ENCODE data around the gene LZTR1. TPM values are rescaled to one million over a fixed set of nuclear protein-coding genes. Genes with fewer than 3 reads are reported as not detected.
"Not testable (repeated sequence)": the region's sequence is repeated elsewhere in the genome, so short reads cannot be mapped to it uniquely, and the experiment has no call there.

LZTR1 gene
- total RNA-seq, 1 donor from 2014 or later: 87.0 TPM

DNA sequence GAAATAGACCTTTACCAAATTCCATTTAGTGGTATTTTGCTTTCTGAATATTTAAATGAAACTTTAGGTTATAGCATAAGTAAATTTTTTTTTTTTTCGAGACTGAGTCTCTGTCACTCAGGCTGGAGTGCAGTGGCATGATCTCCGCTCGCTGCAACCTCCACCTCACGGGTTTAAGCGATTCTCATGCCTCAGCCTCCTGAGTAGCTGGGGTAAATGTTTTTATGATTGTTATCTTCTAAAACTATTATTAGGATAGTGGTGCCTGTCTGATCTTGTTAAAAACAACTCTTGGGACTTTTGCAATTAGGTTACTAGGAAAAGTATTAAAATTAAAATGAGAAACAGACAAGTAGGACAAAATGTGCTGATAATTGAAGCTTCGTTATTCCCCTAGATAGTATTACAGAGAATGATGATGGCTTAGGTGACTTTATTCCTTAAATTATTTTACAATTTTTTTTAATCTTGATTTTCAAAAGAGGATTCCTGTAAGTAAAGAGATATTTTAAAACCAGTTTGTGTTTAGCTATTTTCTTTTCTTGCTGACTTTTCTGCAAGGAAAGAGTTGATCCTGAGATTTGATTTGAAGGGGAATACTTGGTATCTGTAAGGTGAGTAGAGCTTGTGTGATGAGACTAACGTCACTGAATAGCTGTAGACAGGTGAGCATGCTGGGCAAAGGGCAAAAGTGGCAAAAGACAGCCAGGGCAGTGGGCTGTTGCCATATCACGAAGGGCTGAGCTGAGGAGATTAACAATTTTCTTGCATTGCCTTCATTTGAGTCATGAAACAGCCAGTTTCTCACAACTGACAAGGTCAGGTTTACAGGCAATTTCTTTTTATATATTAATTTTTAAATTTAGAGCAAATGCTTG lies 44.1 kb upstream of the LZTR1 start:
- Mint-ChIP-seq H3K27ac (ENCODE audit: unreplicated experiment) (peak overlapping the region; percentile 27), H3K4me1 (ENCODE audit: low read depth) (peaks cover 45% of the 10 kb centered on the region), H3K27me3 (ENCODE audit: low read depth) (no peaks in the 10 kb centered on the region), H3K4me3 (ENCODE audit: unreplicated experiment) (no peak overlapping the region), H3K36me3 (ENCODE audit: low read depth) (peaks cover 9% of the 10 kb centered on the region), H3K9me3 (ENCODE audit: low read depth) (no peaks in the 10 kb centered on the region)
- peak; percentile 5 for DNase-seq (ENCODE audit: low spot score)
- TF ChIP-seq, protein P1, sequence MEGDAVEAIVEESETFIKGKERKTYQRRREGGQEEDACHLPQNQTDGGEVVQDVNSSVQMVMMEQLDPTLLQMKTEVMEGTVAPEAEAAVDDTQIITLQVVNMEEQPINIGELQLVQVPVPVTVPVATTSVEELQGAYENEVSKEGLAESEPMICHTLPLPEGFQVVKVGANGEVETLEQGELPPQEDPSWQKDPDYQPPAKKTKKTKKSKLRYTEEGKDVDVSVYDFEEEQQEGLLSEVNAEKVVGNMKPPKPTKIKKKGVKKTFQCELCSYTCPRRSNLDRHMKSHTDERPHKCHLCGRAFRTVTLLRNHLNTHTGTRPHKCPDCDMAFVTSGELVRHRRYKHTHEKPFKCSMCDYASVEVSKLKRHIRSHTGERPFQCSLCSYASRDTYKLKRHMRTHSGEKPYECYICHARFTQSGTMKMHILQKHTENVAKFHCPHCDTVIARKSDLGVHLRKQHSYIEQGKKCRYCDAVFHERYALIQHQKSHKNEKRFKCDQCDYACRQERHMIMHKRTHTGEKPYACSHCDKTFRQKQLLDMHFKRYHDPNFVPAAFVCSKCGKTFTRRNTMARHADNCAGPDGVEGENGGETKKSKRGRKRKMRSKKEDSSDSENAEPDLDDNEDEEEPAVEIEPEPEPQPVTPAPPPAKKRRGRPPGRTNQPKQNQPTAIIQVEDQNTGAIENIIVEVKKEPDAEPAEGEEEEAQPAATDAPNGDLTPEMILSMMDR (IDR thresholded peaks at IDR 0.05): no peak

DNA sequence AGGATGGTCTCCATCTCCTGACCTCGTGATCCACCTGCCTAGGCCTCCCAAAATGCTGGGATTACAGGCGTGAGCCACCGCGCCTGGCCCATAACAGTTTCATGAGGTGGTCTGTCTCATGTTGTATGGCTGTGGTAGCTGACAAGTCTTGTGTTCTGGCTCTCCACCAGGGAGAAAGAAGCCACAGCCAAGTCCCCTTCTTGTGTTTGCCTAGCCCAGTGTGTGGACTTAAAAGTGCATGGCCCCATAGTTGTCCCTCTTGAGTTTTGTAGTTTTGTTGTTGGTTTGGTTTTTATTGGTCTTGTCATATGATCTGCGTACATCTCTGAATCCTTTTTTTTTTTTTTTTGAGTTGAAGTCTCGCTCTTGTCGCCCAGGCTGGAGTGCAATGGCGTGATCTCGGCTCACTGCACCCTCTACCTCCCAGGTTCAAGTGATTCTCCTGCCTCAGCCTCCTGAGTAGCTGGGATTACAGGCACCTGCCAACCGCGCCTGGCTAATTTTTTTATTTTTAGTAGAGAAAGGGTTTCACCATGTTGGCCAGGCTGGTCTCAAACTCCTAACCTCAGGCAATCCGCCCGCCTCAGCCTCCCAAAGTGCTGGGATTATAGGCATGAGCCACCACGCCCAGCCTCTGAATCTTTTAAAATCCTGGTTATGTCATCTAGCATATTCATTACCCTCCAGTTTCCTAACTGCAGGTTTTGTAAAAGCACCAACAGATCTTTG lies 42.5 kb upstream of the LZTR1 start:
- not testable (repeated sequence) for H3K4me3 Mint-ChIP-seq (ENCODE audit: unreplicated experiment); H3K27me3 Mint-ChIP-seq (ENCODE audit: low read depth); H3K9me3 Mint-ChIP-seq (ENCODE audit: low read depth); H3K27ac Mint-ChIP-seq (ENCODE audit: unreplicated experiment); H3K36me3 Mint-ChIP-seq (ENCODE audit: low read depth)
- H3K4me1 Mint-ChIP-seq (ENCODE audit: low read depth): peaks cover 50% of the 10 kb centered on the region
- peak; percentile 22 for DNase-seq (ENCODE audit: low spot score)

DNA sequence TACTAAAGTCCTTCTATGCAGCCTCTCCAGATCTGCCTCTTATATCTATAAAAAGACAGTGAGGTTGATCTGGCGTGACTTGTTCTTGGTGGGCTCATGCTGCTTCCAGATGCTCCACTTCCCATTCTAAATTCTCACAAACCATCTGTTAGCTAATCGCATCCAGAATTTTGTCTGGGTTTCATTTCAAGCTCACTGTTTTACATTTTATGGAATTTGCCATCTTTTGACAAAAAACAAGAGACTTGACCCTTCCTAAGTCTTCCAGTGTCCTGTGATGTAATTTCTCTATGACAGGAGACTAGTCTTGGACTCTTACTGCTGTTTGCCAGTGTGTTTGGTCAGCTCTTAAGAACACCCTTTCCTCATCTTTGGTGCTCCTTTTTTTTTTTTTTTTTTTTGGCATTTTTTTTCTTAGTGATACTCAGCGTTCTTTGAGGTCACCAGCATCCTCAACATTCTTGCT lies 41.9 kb upstream of the LZTR1 start:
- Mint-ChIP-seq H3K27me3 (ENCODE audit: low read depth) (no peaks in the 10 kb centered on the region), H3K27ac (ENCODE audit: unreplicated experiment) (no peak overlapping the region), H3K36me3 (ENCODE audit: low read depth) (peaks cover 5% of the 10 kb centered on the region), H3K4me3 (ENCODE audit: unreplicated experiment) (no peak overlapping the region), H3K9me3 (ENCODE audit: low read depth) (no peaks in the 10 kb centered on the region), H3K4me1 (ENCODE audit: low read depth) (peaks cover 52% of the 10 kb centered on the region)
- TF ChIP-seq, protein P1 (IDR thresholded peaks at IDR 0.05): no peak
- DNase-seq (ENCODE audit: low spot score): no peak

DNA sequence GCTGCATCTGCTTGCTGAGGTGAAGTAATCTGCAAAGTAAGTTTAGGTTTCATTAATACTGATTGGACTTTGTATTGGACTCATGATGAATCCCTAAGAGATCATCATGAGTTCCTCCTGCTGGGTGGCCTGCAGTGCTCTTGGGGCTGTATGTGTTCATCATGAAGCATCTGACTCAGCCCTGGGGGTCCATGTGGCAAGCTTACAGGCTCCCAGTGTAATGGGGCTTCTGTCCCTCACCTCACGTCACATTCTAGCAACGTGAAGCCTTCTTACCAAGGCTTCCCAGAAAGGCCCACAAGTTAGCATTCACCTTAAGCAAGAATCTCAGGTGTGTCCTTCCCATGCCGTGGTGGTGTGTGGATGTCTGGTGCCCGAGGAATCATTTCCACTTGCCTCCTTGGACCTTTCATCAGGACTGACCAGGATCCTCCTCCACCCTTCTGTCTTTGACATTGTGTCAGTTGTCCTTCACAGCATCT lies 41.2 kb upstream of the LZTR1 start:
- no peaks in the 10 kb centered on the region for H3K9me3 Mint-ChIP-seq (ENCODE audit: low read depth)
- peak; percentile 26 for DNase-seq (ENCODE audit: low spot score)
- no peaks in the 10 kb centered on the region for H3K27me3 Mint-ChIP-seq (ENCODE audit: low read depth)
- H3K36me3 Mint-ChIP-seq (ENCODE audit: low read depth): peaks cover 5% of the 10 kb centered on the region
- no peak overlapping the region for H3K27ac Mint-ChIP-seq (ENCODE audit: unreplicated experiment)
- H3K4me1 Mint-ChIP-seq (ENCODE audit: low read depth): peaks cover 59% of the 10 kb centered on the region
- H3K4me3 Mint-ChIP-seq (ENCODE audit: unreplicated experiment): no peak overlapping the region
- TF ChIP-seq, protein P1 (IDR thresholded peaks at IDR 0.05): no peak

DNA sequence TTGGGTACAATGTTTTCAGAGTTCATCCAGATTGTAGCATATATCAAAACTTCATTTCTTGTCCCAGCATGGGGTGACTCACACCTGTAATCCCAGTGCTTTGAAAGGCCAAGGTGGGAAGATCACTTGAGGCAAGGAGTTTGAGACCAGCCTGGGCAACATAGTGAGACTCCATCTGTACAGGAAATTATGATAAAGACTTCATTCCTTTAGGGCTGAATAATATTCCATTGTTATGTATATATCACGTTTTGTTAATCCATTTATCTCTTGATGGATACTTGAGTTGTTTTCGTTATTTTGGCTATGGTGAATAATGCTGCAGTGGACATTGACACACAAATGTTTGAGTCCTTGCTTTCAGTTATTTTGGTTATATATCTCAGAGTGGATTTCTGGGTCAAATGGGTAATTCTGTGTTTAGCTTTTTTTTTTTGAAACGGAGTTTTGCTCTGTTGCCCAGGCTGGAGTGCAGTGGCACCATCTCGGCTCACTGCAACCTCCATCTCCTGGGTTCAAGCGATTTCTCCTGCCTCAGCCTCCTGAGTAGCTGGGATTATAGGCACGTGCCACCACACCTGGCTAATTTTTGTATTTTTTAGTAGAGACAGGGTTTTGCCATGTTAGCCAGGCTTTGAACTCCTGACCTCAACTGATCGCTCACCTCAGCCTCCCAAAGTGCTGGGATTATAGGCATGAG lies 39.7 kb upstream of the LZTR1 start:
- H3K4me1 Mint-ChIP-seq (ENCODE audit: low read depth): peaks cover 64% of the 10 kb centered on the region
- H3K27me3 Mint-ChIP-seq (ENCODE audit: low read depth); H3K36me3 Mint-ChIP-seq (ENCODE audit: low read depth); H3K27ac Mint-ChIP-seq (ENCODE audit: unreplicated experiment); DNase-seq (ENCODE audit: low spot score); H3K4me3 Mint-ChIP-seq (ENCODE audit: unreplicated experiment); H3K9me3 Mint-ChIP-seq (ENCODE audit: low read depth): not testable (repeated sequence)
